ENCODE results near the gene RBM28.

DNA sequence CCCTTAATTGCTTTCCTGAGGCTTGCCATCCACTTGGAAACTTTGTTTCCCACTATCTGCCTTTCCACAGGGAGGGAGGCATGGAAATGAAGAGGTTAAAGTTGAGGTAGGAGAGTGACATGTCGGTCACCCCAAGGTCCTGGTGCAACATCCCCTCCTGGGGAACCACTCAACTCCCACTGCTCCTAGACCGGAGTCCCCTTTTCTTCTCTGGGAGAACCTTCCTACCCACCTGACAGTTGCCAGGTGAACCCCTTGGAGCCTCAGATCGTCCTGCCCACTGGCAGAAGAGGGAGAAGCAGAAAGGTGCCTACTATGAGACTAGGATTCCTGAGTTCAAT, 44.4 kb upstream of the RBM28 start:
- TF ChIP-seq, protein P1, sequence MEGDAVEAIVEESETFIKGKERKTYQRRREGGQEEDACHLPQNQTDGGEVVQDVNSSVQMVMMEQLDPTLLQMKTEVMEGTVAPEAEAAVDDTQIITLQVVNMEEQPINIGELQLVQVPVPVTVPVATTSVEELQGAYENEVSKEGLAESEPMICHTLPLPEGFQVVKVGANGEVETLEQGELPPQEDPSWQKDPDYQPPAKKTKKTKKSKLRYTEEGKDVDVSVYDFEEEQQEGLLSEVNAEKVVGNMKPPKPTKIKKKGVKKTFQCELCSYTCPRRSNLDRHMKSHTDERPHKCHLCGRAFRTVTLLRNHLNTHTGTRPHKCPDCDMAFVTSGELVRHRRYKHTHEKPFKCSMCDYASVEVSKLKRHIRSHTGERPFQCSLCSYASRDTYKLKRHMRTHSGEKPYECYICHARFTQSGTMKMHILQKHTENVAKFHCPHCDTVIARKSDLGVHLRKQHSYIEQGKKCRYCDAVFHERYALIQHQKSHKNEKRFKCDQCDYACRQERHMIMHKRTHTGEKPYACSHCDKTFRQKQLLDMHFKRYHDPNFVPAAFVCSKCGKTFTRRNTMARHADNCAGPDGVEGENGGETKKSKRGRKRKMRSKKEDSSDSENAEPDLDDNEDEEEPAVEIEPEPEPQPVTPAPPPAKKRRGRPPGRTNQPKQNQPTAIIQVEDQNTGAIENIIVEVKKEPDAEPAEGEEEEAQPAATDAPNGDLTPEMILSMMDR (IDR thresholded peaks at IDR 0.05) = no peak
- no peak for TF ChIP-seq POLR2A (IDR thresholded peaks at IDR 0.05)

Measured in transverse colon (tissue), 3 donors.